GM18498 (cell line): Measurements from ENCODE around the gene MIXL1.

ENCODE experiments used
- ATAC-seq: cut with Tn5 transposase; IDR thresholded peaks from one replicate; pipeline ENCODE4 v1.9.1; 2021; ENCODE audit warnings: mild to moderate bottlenecking, moderate library complexity; ENCODE audit not compliant: unreplicated experiment

The MIXL1 gene

DNA sequence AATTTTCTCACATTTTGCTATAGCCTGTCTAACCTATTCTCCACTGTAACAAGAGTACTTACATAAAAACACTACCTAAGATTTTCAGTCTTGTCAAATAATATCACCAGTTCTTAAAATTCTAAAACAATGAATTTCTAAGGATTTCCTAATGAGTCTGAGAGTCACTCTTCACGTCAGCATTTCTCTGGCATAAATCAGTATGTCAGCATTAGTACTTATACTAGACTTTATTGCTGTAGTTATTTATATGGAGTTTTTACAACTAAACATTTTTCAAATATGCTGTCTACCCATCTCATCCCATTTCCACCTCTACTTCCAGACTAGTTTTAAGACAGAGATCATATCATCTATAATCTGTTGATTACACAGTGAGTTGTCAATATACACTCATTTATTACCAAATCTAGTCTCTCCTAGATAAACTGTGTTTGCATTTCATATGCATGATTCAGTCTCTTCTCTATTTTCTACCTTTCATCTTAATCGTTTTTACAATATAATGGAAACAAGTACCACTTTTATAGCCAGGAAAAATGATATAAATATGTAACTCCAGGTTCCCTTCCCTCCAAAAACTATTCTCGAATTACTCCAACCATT is 52.7 kb downstream of the MIXL1 start:
- ATAC-seq, result no peak
